ENCODE data around the gene CDK19. TPM values are rescaled to one million over a fixed set of nuclear protein-coding genes. Genes with fewer than 3 reads are reported as not detected.
"Not testable (repeated sequence)": the region's sequence is repeated elsewhere in the genome, so short reads cannot be mapped to it uniquely, and the experiment has no call there.

The CDK19 gene
- total RNA-seq, 1 donor from 2014 or later: 16.8 TPM

- intact Hi-C loops (cut with micrococcal nuclease): no loop called here
Observed at GRCh38 chr6:110590821-110591351, 224.4 kb downstream of the CDK19 start.

DNA sequence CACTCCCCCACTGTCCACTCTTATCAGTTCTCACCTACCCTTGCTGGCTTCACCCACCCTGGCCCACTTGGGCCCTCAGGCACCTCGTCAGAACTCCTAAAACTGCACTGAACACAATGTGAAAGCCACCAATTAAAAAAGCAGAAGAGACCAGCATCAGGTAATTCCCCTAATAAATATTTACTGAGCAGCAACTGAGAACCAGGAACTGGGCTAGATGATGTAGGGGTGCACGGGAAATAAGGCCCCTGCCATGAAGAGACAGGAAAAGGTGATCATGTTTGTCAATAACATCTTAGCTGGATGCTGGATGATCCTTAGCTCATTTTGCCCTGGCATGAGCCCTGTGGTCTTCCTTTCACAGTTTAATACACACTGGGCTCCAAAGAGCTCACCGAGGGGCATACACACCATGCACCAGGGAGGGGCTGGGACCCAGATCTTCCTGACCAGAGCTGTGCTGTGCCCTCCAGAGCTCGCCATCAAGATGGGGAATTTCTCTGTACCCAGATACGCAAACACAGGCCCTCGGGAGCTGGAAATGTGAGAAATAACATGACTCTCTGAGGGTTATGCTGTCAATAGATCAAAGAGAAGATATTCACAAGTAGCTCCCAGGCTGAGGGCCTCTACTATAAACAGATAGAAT is 225.3 kb downstream of the CDK19 start:
- intact Hi-C loops (cut with micrococcal nuclease): no loop called here

GRCh38 chr6:110587328-110587727 is 227.9 kb downstream of the CDK19 start:
- intact Hi-C loops (cut with micrococcal nuclease): no loop called here

- intact Hi-C loops (cut with micrococcal nuclease): no loop called here
Observed at GRCh38 chr6:110581679-110582078, 233.6 kb downstream of the CDK19 start.

- intact Hi-C loops (cut with micrococcal nuclease): not testable (repeated sequence)
Observed at GRCh38 chr6:110577596-110578167, 237.6 kb downstream of the CDK19 start.

GRCh38 chr6:110575925-110576463 is 239.3 kb downstream of the CDK19 start:
- intact Hi-C loops (cut with micrococcal nuclease): no loop called here

DNA sequence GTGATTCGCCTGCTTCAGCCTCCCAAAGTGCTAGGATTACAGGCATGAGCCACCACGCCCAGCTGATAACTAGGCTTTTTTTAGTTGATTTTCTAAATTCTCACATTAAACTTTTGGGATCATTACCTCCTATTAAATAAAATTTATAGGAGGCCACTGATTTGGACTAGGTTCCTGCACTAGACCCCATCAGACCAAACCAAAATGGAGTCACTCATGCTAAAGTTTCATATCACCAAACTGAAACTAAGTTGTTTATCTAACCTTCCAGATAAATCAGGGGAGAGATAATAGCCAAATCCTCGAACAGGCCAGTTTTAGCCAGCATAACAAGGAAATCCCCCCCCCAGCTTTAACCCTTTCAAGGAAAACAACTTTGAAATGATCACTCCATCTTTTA is 240.5 kb downstream of the CDK19 start:
- intact Hi-C loops (cut with micrococcal nuclease): no loop called here

- intact Hi-C loops (cut with micrococcal nuclease): no loop called here
Observed at GRCh38 chr6:110573537-110573936, 241.7 kb downstream of the CDK19 start.

- intact Hi-C loops (cut with micrococcal nuclease): no loop called here
Observed at GRCh38 chr6:110573136-110573535, 242.1 kb downstream of the CDK19 start.

DNA sequence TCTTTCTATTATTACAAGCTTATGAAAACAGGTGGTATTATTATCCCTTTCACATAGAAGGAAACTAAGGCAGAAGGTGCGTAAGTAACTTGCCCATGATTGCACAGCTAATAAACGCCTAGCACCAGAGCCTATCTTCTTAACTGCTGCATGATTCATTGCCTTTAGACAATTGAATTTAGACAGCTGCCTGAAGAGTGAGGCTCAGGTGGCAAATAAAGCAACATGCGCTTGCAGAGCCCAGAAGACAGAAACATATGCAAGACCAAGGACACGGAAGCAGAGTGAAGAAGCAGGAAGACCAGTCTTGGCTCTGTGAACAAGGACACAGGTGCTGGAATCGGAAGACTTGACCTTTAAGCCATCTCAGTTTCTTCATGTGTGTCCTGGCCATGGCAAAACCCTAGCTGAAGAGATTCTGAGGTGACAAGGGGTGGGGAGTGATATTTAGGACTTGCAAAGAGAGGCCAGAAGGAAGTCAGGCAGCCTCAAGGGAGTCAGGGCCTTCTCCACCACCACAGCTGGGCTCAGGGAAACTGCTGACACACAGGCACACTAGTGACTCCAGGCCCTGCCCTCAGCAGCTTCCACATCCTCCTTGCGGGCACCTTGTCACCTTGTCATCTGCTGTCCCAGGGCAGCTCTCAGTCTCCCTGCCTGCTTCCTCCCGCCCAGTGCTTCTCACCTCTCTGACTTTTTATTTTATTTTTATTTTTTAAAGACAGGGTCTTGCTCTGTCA is 247.1 kb downstream of the CDK19 start:
- intact Hi-C loops (cut with micrococcal nuclease): no loop called here

GRCh38 chr6:110566346-110567125 is 248.7 kb downstream of the CDK19 start:
- intact Hi-C loops (cut with micrococcal nuclease): no loop called here

GRCh38 chr6:110564703-110565421 is 250.4 kb downstream of the CDK19 start:
- intact Hi-C loops (cut with micrococcal nuclease): no loop called here

GRCh38 chr6:110563711-110564110 is 251.6 kb downstream of the CDK19 start:
- intact Hi-C loops (cut with micrococcal nuclease): no loop called here

- intact Hi-C loops (cut with micrococcal nuclease): no loop called here
Observed at GRCh38 chr6:110562316-110562915, 252.9 kb downstream of the CDK19 start.

DNA sequence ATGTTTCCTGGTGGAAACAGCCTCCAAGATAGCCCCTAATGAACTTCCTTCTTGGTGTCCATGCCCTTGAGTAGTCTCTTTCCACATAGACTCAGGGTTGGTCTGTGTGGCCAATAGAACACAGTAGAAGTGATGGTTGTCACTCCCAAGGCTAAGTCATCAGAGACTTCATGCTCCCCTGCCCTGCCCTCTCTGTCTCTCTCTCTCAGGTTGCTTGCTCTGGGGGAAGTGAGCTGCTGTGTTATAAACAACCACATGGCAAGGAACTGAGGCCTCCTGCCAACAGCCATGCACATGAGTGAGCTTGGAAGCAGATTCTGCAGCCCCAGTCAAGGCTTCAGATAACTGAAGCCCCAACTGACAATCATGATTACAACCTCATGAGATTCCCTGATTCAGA is 253.6 kb downstream of the CDK19 start:
- intact Hi-C loops (cut with micrococcal nuclease): no loop called here

DNA sequence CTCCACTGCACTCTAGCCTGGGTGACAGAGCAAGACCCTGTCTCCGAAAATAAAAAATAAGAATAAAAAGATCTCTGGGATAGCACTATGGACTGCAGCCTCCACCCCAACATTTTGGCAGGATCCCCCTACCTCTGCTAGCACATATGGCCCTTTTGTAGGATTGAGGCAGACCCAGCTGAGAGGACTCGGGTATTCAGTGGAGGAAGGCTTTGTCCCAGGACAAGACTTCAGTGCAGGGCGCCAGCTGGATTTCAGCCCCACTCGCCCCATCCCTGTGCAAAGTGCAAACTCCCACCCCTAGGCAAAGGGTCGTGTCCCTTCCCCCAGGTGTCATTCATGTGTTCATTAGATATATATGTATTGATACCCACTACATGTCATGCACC is 254.3 kb downstream of the CDK19 start:
- intact Hi-C loops (cut with micrococcal nuclease): no loop called here

GRCh38 chr6:110560239-110561007 is 254.8 kb downstream of the CDK19 start:
- intact Hi-C loops (cut with micrococcal nuclease): loop anchor here (1.0 kb wide), 1 partner anchor 314 kb away; the partner anchor contains the start of gene AMD1
